ENCODE results near the gene DEGS2.

GRCh38 chr14:100109594-100109955 is 49.9 kb downstream of the DEGS2 start:
- no peak for TF ChIP-seq CTCF (conservative IDR thresholded peaks at IDR 0.05; ENCODE audit: low read length)
- TF ChIP-seq EZH2phosphoT487 (IDR thresholded peaks at IDR 0.05; ENCODE audit: borderline replicate concordance): no peak
